Measurements from ENCODE around the gene SLC28A1. TPM values are rescaled to one million over a fixed set of nuclear protein-coding genes. Genes with fewer than 3 reads are reported as not detected.
"Not testable (repeated sequence)": the region's sequence is repeated elsewhere in the genome, so short reads cannot be mapped to it uniquely, and the experiment has no call there.

Gene SLC28A1
- total RNA-seq, 2 donors from 2014 or later: not detected

DNA sequence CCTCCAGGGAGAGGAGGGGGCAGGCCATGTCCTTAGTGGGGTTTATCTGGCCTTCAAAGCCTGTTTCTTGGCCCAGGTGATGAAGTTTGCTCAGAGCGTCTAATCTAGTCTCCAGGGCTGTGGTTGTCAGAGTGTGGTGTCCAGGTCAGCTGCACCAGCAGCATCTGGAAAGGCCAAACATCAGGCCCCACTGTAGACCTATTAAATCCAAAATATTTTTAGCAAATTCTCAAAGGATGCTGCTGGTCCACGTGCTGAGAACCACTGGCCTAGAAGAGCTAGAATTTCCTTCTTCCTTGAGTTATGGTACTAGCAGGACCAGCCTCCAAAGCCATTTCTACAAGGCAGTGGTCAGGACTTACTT is 28.9 kb downstream of the SLC28A1 start:
- Mint-ChIP-seq H3K4me1 (no peaks in the 10 kb centered on the region), H3K36me3 (ENCODE audit: low read depth) (peaks cover 4% of the 10 kb centered on the region), H3K4me3 (no peak overlapping the region), H3K27me3 (peaks cover 32% of the 10 kb centered on the region), H3K27ac (no peak overlapping the region)
- no peaks in the 10 kb centered on the region for H3K9me3 ChIP-seq (ENCODE audit: control insufficient read depth, low read length, poor library complexity, severe bottlenecking)
- DNase-seq (no peak), ATAC-seq (no peak)

DNA sequence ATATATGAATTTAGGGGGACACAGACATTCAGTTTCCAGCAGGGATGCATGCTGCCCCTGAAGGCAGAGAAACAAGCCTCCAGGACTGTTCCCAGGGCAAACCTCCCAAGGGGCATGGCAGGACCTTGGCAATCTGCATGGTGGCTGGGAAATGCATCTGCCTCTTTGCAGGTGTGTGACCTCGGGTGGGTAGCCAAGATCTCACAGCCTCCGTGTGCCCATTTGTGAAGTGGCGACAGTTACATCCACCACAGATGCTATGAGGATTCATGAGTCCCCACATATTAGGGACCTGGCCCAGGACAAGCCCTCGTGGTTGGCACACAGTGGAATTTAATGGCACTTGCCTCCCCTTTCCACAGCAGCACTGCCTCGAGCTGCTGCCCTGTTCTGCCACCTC is 29.9 kb downstream of the SLC28A1 start:
- no peak overlapping the region for H3K4me3 Mint-ChIP-seq
- no peak for DNase-seq
- H3K4me1 Mint-ChIP-seq: no peaks in the 10 kb centered on the region
- H3K27ac Mint-ChIP-seq: no peak overlapping the region
- H3K36me3 Mint-ChIP-seq (ENCODE audit: low read depth): peaks cover 4% of the 10 kb centered on the region
- no peak for ATAC-seq
- H3K9me3 ChIP-seq (ENCODE audit: control insufficient read depth, low read length, poor library complexity, severe bottlenecking): no peaks in the 10 kb centered on the region
- H3K27me3 Mint-ChIP-seq: peaks cover 32% of the 10 kb centered on the region

DNA sequence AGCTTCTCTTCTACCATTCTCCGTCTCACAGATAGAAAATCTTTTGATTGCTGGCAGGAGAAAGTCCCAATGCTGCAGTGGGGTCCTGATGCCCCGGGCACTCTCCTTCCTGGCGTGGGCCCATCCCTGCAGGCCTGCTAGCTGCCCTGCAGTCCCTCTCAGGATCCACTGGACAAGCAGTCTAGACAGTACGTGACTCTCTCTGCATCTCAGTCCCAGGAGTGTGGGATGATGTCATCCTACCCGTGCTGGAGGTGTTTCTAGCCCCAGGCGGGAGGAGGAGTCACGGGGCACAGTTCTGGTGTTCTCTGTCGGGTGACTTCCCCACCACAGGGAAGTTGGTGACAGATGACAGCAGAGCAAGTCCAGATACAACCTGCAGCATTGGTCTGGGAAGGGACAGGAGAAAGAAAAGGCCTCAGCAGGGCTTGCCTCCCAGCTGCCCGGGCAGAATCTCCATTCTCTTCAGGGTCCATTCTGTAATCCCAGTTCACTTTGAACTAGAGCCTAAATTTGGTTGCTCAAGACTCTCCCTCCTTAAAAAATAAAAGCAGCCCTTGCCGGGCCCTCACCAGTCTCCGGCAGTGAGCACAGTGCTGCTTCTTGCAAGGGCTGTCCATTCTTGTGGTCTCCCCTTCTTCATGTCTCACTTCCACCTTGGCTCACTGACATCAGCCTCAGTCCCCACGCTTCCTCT is 30.6 kb downstream of the SLC28A1 start:
- DNase-seq: no peak
- no peaks in the 10 kb centered on the region for H3K4me1 Mint-ChIP-seq
- H3K36me3 Mint-ChIP-seq (ENCODE audit: low read depth): peaks cover 6% of the 10 kb centered on the region
- peak; percentile 67 for ATAC-seq
- no peaks in the 10 kb centered on the region for H3K9me3 ChIP-seq (ENCODE audit: control insufficient read depth, low read length, poor library complexity, severe bottlenecking)
- H3K27me3 Mint-ChIP-seq: peaks cover 32% of the 10 kb centered on the region
- H3K27ac Mint-ChIP-seq: no peak overlapping the region
- no peak overlapping the region for H3K4me3 Mint-ChIP-seq

DNA sequence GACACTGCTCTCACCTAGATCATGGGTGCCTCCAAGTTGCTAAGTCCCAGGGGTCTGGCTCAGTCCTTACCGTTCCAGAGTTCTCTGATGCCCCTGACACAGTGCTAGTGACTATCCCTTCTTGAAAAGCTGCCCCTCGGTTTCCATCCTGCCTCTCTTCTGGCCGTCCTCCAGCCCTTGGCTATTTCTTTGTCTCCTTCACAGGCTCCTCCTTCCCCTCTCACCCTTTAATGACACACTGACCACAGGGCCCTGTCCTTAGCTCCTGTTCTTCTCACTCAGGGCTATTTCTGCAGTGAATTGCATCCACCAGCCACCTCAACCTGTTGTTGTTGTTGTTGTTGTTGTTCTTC is 31.1 kb downstream of the SLC28A1 start:
- no peak overlapping the region for H3K4me3 Mint-ChIP-seq
- H3K9me3 ChIP-seq (ENCODE audit: control insufficient read depth, low read length, poor library complexity, severe bottlenecking): no peaks in the 10 kb centered on the region
- H3K27me3 Mint-ChIP-seq: peaks cover 32% of the 10 kb centered on the region
- ATAC-seq: no peak
- no peak overlapping the region for H3K27ac Mint-ChIP-seq
- no peaks in the 10 kb centered on the region for H3K4me1 Mint-ChIP-seq
- H3K36me3 Mint-ChIP-seq (ENCODE audit: low read depth): peaks cover 6% of the 10 kb centered on the region
- DNase-seq: no peak

DNA sequence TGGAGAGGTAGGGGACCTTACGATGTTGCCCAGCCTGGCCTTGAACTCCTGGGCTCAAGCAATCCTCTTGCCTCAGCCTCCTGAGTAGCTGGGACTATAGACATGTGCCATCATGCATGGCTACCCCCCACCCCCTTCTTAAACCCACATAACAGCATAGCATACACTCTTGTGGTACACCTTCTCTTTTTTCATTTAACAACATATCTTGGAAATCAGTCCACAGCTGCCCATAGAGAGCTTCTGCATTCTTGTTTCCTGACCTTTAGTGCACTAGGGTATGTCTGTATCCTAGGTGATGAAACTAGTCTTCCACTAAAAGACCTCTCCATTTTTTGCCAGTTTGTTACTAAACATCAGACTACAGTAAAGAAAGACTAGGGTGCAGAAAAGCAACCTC is 33.0 kb downstream of the SLC28A1 start:
- H3K9me3 ChIP-seq (ENCODE audit: control insufficient read depth, low read length, poor library complexity, severe bottlenecking): no peaks in the 10 kb centered on the region
- Mint-ChIP-seq H3K27me3 (peaks cover 22% of the 10 kb centered on the region), H3K4me1 (no peaks in the 10 kb centered on the region), H3K36me3 (ENCODE audit: low read depth) (peaks cover 6% of the 10 kb centered on the region), H3K4me3 (no peak overlapping the region), H3K27ac (no peak overlapping the region)
- no peak for ATAC-seq
- no peak for DNase-seq

DNA sequence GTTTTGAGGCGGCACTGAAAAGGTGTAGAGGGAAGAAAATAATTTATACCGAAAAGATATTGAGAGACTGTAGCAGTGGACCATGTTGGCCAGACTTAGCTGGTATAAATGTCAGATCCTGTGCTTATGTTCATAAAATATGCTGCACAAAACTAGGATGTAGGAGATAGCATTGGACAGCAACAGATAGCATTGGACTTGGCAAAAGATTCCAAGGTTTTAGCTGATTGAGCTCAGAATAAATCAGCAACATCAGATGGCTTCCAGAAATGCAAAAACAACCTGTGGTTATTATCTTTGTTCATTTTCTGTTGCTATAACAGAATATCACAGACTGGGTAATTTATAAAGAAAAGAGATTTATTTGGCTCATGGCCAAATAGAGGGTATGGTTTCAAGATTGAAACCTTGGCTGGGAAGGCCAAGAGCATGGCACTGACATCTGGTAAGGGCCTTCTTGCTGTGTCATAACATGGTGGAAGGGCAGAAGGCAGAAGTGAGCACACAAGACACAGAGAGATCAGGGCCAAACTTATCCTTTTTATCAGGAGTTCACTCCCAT is 34.7 kb downstream of the SLC28A1 start:
- Mint-ChIP-seq H3K4me3 (no peak overlapping the region), H3K36me3 (ENCODE audit: low read depth) (peaks cover 6% of the 10 kb centered on the region), H3K27me3 (peaks cover 18% of the 10 kb centered on the region), H3K27ac (no peak overlapping the region), H3K4me1 (peaks cover 2% of the 10 kb centered on the region)
- no peak for ATAC-seq
- H3K9me3 ChIP-seq (ENCODE audit: control insufficient read depth, low read length, poor library complexity, severe bottlenecking): no peaks in the 10 kb centered on the region
- DNase-seq: no peak

DNA sequence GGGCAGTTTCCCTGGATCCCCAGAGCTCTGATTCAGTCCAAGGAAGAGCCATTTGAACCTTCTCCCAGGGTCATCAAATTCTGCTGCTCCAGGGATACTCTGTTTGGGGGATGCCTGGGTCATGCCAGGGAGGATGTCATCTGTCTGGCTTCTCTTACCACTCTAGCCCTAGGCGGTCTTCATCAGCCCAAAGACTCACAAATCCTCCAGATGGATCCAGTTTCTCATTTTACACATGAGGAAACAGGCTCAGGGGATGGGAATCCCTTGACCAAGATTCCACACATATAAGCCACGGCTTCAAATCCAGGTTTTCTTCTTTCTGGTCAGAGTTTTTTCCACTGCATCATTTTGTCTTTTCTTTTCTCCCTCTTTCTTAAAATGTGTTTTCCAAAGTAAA is 36.7 kb downstream of the SLC28A1 start:
- Mint-ChIP-seq H3K27me3 (peaks cover 5% of the 10 kb centered on the region), H3K4me1 (peaks cover 2% of the 10 kb centered on the region), H3K36me3 (ENCODE audit: low read depth) (peaks cover 2% of the 10 kb centered on the region), H3K27ac (no peak overlapping the region), H3K4me3 (no peak overlapping the region)
- no peaks in the 10 kb centered on the region for H3K9me3 ChIP-seq (ENCODE audit: control insufficient read depth, low read length, poor library complexity, severe bottlenecking)
- ATAC-seq (no peak), DNase-seq (no peak)

DNA sequence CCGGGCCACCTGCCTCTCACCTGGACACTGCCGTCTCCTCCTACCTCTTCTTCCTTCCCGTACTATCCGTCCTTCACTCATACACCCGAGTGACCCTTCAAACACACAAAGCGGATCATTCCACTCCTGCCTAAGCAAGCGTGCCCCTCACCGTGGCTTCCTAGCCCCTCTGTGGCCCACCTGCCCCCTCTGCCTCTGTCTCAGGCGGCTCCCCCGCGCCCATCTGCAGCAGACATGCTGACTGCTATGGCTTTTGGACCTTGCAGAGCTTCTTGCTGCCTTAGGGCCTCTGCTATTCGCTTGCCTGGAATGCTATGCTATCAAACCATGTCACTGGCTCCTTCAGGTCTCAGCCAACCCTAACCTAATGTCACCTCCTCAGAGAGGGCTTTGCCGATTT is 38.1 kb downstream of the SLC28A1 start:
- Mint-ChIP-seq H3K27ac (no peak overlapping the region), H3K4me3 (no peak overlapping the region), H3K27me3 (peaks cover 4% of the 10 kb centered on the region), H3K36me3 (ENCODE audit: low read depth) (peaks cover 2% of the 10 kb centered on the region), H3K4me1 (peaks cover 2% of the 10 kb centered on the region)
- no peaks in the 10 kb centered on the region for H3K9me3 ChIP-seq (ENCODE audit: control insufficient read depth, low read length, poor library complexity, severe bottlenecking)
- DNase-seq (no peak), ATAC-seq (no peak)

DNA sequence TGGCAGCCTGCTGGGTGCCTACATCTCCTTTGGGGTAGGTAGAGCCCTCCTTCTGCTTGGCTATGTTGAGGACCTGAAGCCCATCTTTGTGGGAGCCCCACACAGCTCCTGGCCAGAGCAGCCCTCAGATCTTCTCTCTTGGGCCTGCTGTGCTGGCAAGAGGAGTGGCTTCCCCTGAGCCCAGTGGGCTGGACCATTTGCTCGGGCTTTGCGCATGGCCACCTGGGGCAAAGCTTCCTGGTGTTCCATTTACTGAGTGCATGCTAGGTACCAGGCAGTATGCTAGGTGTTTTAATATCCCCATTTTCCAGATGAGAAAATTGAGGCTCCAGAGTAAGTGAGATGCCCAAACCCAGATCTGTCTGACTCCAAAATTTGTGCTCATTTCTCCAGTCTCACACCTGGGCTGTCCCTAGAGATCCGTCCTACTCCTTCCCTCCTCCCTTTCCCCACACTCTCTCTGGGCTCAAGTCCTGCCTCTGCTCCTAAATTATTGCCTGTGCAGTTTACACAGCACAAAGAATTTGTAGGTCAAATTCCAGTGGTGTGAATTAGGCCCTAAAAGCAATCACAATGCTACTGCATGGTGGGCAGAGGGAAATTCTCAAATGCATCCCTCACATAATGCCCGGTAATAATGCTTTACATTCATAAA is 39.7 kb downstream of the SLC28A1 start:
- ATAC-seq (no peak), DNase-seq (no peak)
- no peaks in the 10 kb centered on the region for H3K27me3 Mint-ChIP-seq
- peaks cover 6% of the 10 kb centered on the region for H3K4me1 Mint-ChIP-seq
- H3K9me3 ChIP-seq (ENCODE audit: control insufficient read depth, low read length, poor library complexity, severe bottlenecking): no peaks in the 10 kb centered on the region
- H3K36me3 Mint-ChIP-seq (ENCODE audit: low read depth): peaks cover 2% of the 10 kb centered on the region
- no peak overlapping the region for H3K27ac Mint-ChIP-seq
- H3K4me3 Mint-ChIP-seq: no peak overlapping the region

DNA sequence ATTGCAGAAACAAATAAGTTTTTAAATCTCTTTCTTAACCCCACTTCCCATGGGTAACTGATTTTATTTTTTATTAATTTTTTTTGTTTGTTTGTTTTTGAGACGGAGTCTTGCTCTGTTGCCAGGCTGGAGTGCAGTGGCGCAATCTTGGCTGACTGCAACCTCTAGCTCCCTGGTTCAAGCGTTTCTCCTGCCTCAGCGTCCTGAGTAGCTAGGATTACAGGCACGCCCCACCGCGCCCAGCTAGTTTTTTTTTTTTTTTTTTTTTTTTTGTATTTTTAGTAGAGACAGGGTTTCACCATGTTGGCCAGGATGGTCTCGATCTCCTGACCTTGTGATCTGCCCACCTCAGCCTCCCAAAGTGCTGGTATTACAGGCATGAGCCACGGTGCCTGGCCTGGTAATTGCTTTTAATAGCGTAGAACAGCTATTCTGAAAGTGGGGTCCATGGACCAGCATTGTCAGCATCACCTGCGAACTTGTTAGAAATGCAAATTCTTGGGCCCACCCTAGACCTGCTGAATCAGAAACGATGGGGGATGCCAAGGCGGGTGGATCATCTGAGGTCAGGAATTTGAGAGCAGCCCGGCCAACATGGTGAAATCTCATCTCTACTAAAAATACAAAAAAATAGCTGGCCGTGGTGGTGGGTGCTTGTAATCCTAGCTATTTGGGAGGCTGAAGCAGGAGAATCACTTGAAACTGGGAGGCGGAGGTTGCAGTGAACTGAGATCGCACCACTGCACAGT is 40.5 kb downstream of the SLC28A1 start:
- ATAC-seq; H3K27ac Mint-ChIP-seq; H3K4me3 Mint-ChIP-seq; H3K9me3 ChIP-seq (ENCODE audit: control insufficient read depth, low read length, poor library complexity, severe bottlenecking); DNase-seq; H3K27me3 Mint-ChIP-seq; H3K36me3 Mint-ChIP-seq (ENCODE audit: low read depth): not testable (repeated sequence)
- peaks cover 10% of the 10 kb centered on the region for H3K4me1 Mint-ChIP-seq

DNA sequence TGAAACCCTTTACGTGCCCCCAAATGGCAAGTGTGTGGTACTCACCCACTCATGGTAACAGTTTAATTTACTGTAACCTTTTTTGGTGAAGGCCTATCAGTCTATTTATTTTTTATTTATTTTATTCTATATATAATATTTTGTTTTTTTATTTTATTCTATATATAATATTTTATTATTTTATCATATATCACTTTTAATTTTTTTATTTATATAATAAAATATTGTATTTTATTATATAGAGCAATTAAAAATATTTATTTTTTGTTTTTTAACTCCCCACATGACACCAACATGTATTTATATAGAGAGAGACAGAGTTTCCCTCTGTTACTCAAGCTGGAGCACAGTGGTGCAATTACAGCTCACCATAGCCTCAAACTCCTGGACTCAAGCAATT is 41.4 kb downstream of the SLC28A1 start:
- no peak for DNase-seq
- Mint-ChIP-seq H3K27ac (no peak overlapping the region), H3K27me3 (no peaks in the 10 kb centered on the region), H3K36me3 (ENCODE audit: low read depth) (no peaks in the 10 kb centered on the region), H3K4me3 (no peak overlapping the region), H3K4me1 (peaks cover 11% of the 10 kb centered on the region)
- no peaks in the 10 kb centered on the region for H3K9me3 ChIP-seq (ENCODE audit: control insufficient read depth, low read length, poor library complexity, severe bottlenecking)
- no peak for ATAC-seq

DNA sequence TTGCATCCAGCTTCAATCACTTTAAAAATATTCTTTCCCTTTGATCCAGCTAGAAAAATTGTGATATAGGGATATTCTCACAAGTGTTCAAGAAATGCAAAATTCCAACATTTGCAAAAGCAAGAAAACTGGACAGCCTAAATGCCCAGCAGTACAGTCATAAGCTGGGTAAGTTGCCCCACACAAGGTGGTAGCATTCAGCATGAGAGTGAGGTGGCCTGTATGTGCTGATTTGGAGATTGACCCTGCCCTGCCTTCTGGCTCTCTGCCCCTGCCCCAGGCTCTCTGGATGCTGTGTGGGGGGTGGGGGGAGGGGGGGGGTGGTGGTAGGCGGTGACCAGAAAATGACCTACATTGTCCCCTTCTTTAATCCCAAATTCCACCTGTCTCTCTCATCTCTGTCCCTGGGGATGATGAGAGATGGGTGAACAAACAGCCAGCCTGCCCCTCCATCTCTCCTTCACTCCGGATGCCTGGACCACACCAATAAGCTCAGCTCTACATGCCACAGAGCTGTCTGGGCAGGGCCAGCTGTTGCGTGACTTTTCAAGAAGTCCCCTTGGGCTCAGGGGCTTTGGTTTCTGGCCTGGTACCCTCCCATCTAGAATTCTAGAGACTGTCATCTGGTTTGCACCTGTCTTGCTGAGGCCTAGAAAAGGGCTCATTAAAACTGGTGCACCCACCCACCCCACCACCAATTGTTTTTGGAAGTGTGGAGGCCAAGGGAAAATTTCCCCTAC is 42.2 kb downstream of the SLC28A1 start:
- DNase-seq (no peak), ATAC-seq (no peak)
- H3K36me3 Mint-ChIP-seq (ENCODE audit: low read depth): no peaks in the 10 kb centered on the region
- no peaks in the 10 kb centered on the region for H3K27me3 Mint-ChIP-seq
- H3K4me1 Mint-ChIP-seq: peaks cover 11% of the 10 kb centered on the region
- H3K9me3 ChIP-seq (ENCODE audit: control insufficient read depth, low read length, poor library complexity, severe bottlenecking): no peaks in the 10 kb centered on the region
- no peak overlapping the region for H3K27ac Mint-ChIP-seq
- H3K4me3 Mint-ChIP-seq: no peak overlapping the region

DNA sequence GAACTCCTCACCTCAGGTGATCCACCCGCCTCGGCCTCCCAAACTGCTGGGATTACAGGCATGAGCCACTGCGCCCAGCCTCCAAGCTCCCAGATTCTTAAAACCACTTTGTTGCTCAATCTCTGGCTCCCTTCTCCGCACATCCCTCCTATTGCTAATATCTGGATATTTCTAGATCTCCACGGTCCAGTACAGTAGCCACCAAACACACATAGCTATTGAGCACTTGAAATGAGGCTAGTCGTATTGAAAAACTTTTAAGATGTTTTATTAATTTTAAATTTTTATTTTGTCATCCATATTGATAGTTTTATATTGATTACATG is 44.3 kb downstream of the SLC28A1 start:
- H3K4me1 Mint-ChIP-seq: peaks cover 9% of the 10 kb centered on the region
- ATAC-seq (no peak), DNase-seq (no peak)
- no peaks in the 10 kb centered on the region for H3K9me3 ChIP-seq (ENCODE audit: control insufficient read depth, low read length, poor library complexity, severe bottlenecking)
- no peaks in the 10 kb centered on the region for H3K36me3 Mint-ChIP-seq (ENCODE audit: low read depth)
- H3K4me3 Mint-ChIP-seq: no peak overlapping the region
- no peak overlapping the region for H3K27ac Mint-ChIP-seq
- H3K27me3 Mint-ChIP-seq: no peaks in the 10 kb centered on the region
